Measurements from ENCODE around the gene CIDEB. TPM values are rescaled to one million over a fixed set of nuclear protein-coding genes. Genes with fewer than 3 reads are reported as not detected.
"Not testable (repeated sequence)": the region's sequence is repeated elsewhere in the genome, so short reads cannot be mapped to it uniquely, and the experiment has no call there.

Gene CIDEB
- 4.7 TPM for total RNA-seq

GRCh38 chr14:24307575-24308341 lies at the start of gene CIDEB:
Gene CIDEB (minus strand): TSS chr14:24307977. CDS start chr14:24307858, 119 bp downstream.
- Histone ChIP-seq H3K4me3 (ENCODE audit: low read length in 3 of 3) (no peak within 1 kb of the TSS), H3K4me1 (ENCODE audit: control insufficient read depth in 3 of 3, insufficient read depth in 3 of 3, low read length in 3 of 3) (peaks cover 24 to 41% (median 27%) of the 10 kb centered on the region in 3 donors), H3K27ac (ENCODE audit: low read depth, low read length) (no peak within 1 kb of the TSS), H3K9ac (ENCODE audit: low read depth in 1 of 3, low read length in 3 of 3) (peak within 1 kb of the TSS in 1 of 3 donors; percentile 40), H3K27me3 (ENCODE audit: control insufficient read depth in 3 of 3, insufficient read depth in 3 of 3, low read length in 3 of 3) (no peaks in the 10 kb centered on the region), H3K9me3 (ENCODE audit: control insufficient read depth in 3 of 3, low read length in 3 of 3) (no peaks in the 10 kb centered on the region), H3K36me3 (ENCODE audit: control insufficient read depth in 3 of 3, insufficient read depth in 3 of 3, low read length in 3 of 3) (peaks cover 44 to 48% (median 46%) of the 10 kb centered on the region in 3 donors)

- Histone ChIP-seq H3K27me3 (ENCODE audit: control insufficient read depth in 3 of 3, insufficient read depth in 3 of 3, low read length in 3 of 3) (peaks cover 4 to 17% (median 7%) of the 10 kb centered on the region in 3 donors), H3K36me3 (ENCODE audit: control insufficient read depth in 3 of 3, insufficient read depth in 3 of 3, low read length in 3 of 3) (no peaks in the 10 kb centered on the region), H3K4me3 (ENCODE audit: low read length in 3 of 3) (no peak overlapping the region), H3K27ac (ENCODE audit: low read depth, low read length) (no peak overlapping the region), H3K4me1 (ENCODE audit: control insufficient read depth in 3 of 3, insufficient read depth in 3 of 3, low read length in 3 of 3) (no peaks in the 10 kb centered on the region), H3K9ac (ENCODE audit: low read depth in 1 of 3, low read length in 3 of 3) (no peak overlapping the region), H3K9me3 (ENCODE audit: control insufficient read depth in 3 of 3, low read length in 3 of 3) (no peaks in the 10 kb centered on the region)
Measured at GRCh38 chr14:24356208-24356607, 48.4 kb upstream of the CIDEB start.

- H3K4me1 ChIP-seq (ENCODE audit: control insufficient read depth in 3 of 3, insufficient read depth in 3 of 3, low read length in 3 of 3) = no peaks in the 10 kb centered on the region
- H3K9ac ChIP-seq (ENCODE audit: low read depth in 1 of 3, low read length in 3 of 3) = no peak overlapping the region
- no peak overlapping the region for H3K4me3 ChIP-seq (ENCODE audit: low read length in 3 of 3)
- peaks cover 4 to 18% (median 7%) of the 10 kb centered on the region in 3 donors for H3K27me3 ChIP-seq (ENCODE audit: control insufficient read depth in 3 of 3, insufficient read depth in 3 of 3, low read length in 3 of 3)
- no peak overlapping the region for H3K27ac ChIP-seq (ENCODE audit: low read depth, low read length)
- H3K36me3 ChIP-seq (ENCODE audit: control insufficient read depth in 3 of 3, insufficient read depth in 3 of 3, low read length in 3 of 3) = no peaks in the 10 kb centered on the region
- no peaks in the 10 kb centered on the region for H3K9me3 ChIP-seq (ENCODE audit: control insufficient read depth in 3 of 3, low read length in 3 of 3)
Measured at GRCh38 chr14:24355009-24355408, 47.2 kb upstream of the CIDEB start.

GRCh38 chr14:24354482-24354825 lies 46.7 kb upstream of the CIDEB start:
- H3K27me3 ChIP-seq (ENCODE audit: control insufficient read depth in 3 of 3, insufficient read depth in 3 of 3, low read length in 3 of 3) = peaks cover 4 to 18% (median 7%) of the 10 kb centered on the region in 3 donors
- not testable (repeated sequence) for H3K9me3 ChIP-seq (ENCODE audit: control insufficient read depth in 3 of 3, low read length in 3 of 3); H3K27ac ChIP-seq (ENCODE audit: low read depth, low read length); H3K4me1 ChIP-seq (ENCODE audit: control insufficient read depth in 3 of 3, insufficient read depth in 3 of 3, low read length in 3 of 3); H3K36me3 ChIP-seq (ENCODE audit: control insufficient read depth in 3 of 3, insufficient read depth in 3 of 3, low read length in 3 of 3); H3K4me3 ChIP-seq (ENCODE audit: low read length in 3 of 3); H3K9ac ChIP-seq (ENCODE audit: low read depth in 1 of 3, low read length in 3 of 3)

GRCh38 chr14:24353559-24354481 lies 46.0 kb upstream of the CIDEB start:
- Histone ChIP-seq H3K36me3 (ENCODE audit: control insufficient read depth in 3 of 3, insufficient read depth in 3 of 3, low read length in 3 of 3) (no peaks in the 10 kb centered on the region), H3K9me3 (ENCODE audit: control insufficient read depth in 3 of 3, low read length in 3 of 3) (no peaks in the 10 kb centered on the region), H3K4me3 (ENCODE audit: low read length in 3 of 3) (no peak overlapping the region), H3K9ac (ENCODE audit: low read depth in 1 of 3, low read length in 3 of 3) (no peak overlapping the region), H3K27me3 (ENCODE audit: control insufficient read depth in 3 of 3, insufficient read depth in 3 of 3, low read length in 3 of 3) (peaks cover 4 to 21% (median 7%) of the 10 kb centered on the region in 3 donors), H3K27ac (ENCODE audit: low read depth, low read length) (no peak overlapping the region), H3K4me1 (ENCODE audit: control insufficient read depth in 3 of 3, insufficient read depth in 3 of 3, low read length in 3 of 3) (no peaks in the 10 kb centered on the region)

GRCh38 chr14:24351517-24351916 lies 43.7 kb upstream of the CIDEB start:
- Histone ChIP-seq H3K4me3 (ENCODE audit: low read length in 3 of 3) (no peak overlapping the region), H3K9me3 (ENCODE audit: control insufficient read depth in 3 of 3, low read length in 3 of 3) (no peaks in the 10 kb centered on the region), H3K27me3 (ENCODE audit: control insufficient read depth in 3 of 3, insufficient read depth in 3 of 3, low read length in 3 of 3) (peaks cover 11 to 28% (median 11%) of the 10 kb centered on the region in 3 donors), H3K36me3 (ENCODE audit: control insufficient read depth in 3 of 3, insufficient read depth in 3 of 3, low read length in 3 of 3) (no peaks in the 10 kb centered on the region), H3K4me1 (ENCODE audit: control insufficient read depth in 3 of 3, insufficient read depth in 3 of 3, low read length in 3 of 3) (peaks cover 0 to 4% (median 0%) of the 10 kb centered on the region in 3 donors), H3K27ac (ENCODE audit: low read depth, low read length) (no peak overlapping the region), H3K9ac (ENCODE audit: low read depth in 1 of 3, low read length in 3 of 3) (no peak overlapping the region)

GRCh38 chr14:24349742-24350141 lies 42.0 kb upstream of the CIDEB start:
- no peaks in the 10 kb centered on the region for H3K36me3 ChIP-seq (ENCODE audit: control insufficient read depth in 3 of 3, insufficient read depth in 3 of 3, low read length in 3 of 3)
- H3K9me3 ChIP-seq (ENCODE audit: control insufficient read depth in 3 of 3, low read length in 3 of 3) = no peaks in the 10 kb centered on the region
- H3K4me1 ChIP-seq (ENCODE audit: control insufficient read depth in 3 of 3, insufficient read depth in 3 of 3, low read length in 3 of 3) = peaks cover 0 to 4% (median 0%) of the 10 kb centered on the region in 3 donors
- H3K27ac ChIP-seq (ENCODE audit: low read depth, low read length) = no peak overlapping the region
- H3K27me3 ChIP-seq (ENCODE audit: control insufficient read depth in 3 of 3, insufficient read depth in 3 of 3, low read length in 3 of 3) = peaks cover 11 to 28% (median 17%) of the 10 kb centered on the region in 3 donors
- no peak overlapping the region for H3K9ac ChIP-seq (ENCODE audit: low read depth in 1 of 3, low read length in 3 of 3)
- H3K4me3 ChIP-seq (ENCODE audit: low read length in 3 of 3) = no peak overlapping the region

GRCh38 chr14:24348186-24348585 lies 40.4 kb upstream of the CIDEB start:
- H3K9me3 ChIP-seq (ENCODE audit: control insufficient read depth in 3 of 3, low read length in 3 of 3) = no peaks in the 10 kb centered on the region
- peaks cover 0 to 4% (median 0%) of the 10 kb centered on the region in 3 donors for H3K4me1 ChIP-seq (ENCODE audit: control insufficient read depth in 3 of 3, insufficient read depth in 3 of 3, low read length in 3 of 3)
- H3K27ac ChIP-seq (ENCODE audit: low read depth, low read length) = no peak overlapping the region
- H3K36me3 ChIP-seq (ENCODE audit: control insufficient read depth in 3 of 3, insufficient read depth in 3 of 3, low read length in 3 of 3) = no peaks in the 10 kb centered on the region
- peaks cover 11 to 23% (median 19%) of the 10 kb centered on the region in 3 donors for H3K27me3 ChIP-seq (ENCODE audit: control insufficient read depth in 3 of 3, insufficient read depth in 3 of 3, low read length in 3 of 3)
- no peak overlapping the region for H3K4me3 ChIP-seq (ENCODE audit: low read length in 3 of 3)
- H3K9ac ChIP-seq (ENCODE audit: low read depth in 1 of 3, low read length in 3 of 3) = no peak overlapping the region

GRCh38 chr14:24347134-24347533 lies 39.4 kb upstream of the CIDEB start:
- Histone ChIP-seq H3K4me1 (ENCODE audit: control insufficient read depth in 3 of 3, insufficient read depth in 3 of 3, low read length in 3 of 3) (peaks cover 0 to 4% (median 0%) of the 10 kb centered on the region in 3 donors), H3K27ac (ENCODE audit: low read depth, low read length) (peak overlapping the region; percentile 47), H3K9me3 (ENCODE audit: control insufficient read depth in 3 of 3, low read length in 3 of 3) (no peaks in the 10 kb centered on the region), H3K36me3 (ENCODE audit: control insufficient read depth in 3 of 3, insufficient read depth in 3 of 3, low read length in 3 of 3) (no peaks in the 10 kb centered on the region), H3K9ac (ENCODE audit: low read depth in 1 of 3, low read length in 3 of 3) (peak overlapping the region in 1 of 3 donors; percentile 54), H3K4me3 (ENCODE audit: low read length in 3 of 3) (no peak overlapping the region), H3K27me3 (ENCODE audit: control insufficient read depth in 3 of 3, insufficient read depth in 3 of 3, low read length in 3 of 3) (peaks cover 7 to 17% (median 15%) of the 10 kb centered on the region in 3 donors)

All from skeletal muscle tissue (tissue), 4 donors.